GM12878 (cell line): ENCODE measurements around the gene RASGRF2.

Experiments
- BHLHE40 ChIP-seq, 2 experiments: fragments of 450-650 bp in 1 of 2; IDR thresholded peaks; 2 replicates each; pipeline ENCODE4 v1.6.1; 2011 to 2017; ENCODE audit warnings: low read depth in 2 of 2, borderline replicate concordance in 1 of 2, improper control_type of control experiment in 1 of 2, low read length in 1 of 2, mild to moderate bottlenecking in 1 of 2
- HDAC6 ChIP-seq: fragments of 200-600 bp; sonication (generic); IDR thresholded peaks from one replicate; pipeline ENCODE4 v1.8.0; 2017; ENCODE audit warnings: antibody characterized with exemption; ENCODE audit not compliant: unreplicated experiment
- KDM1A ChIP-seq: fragments of 200-600 bp; sonication (generic); IDR thresholded peaks from 2 replicates; pipeline ENCODE4 v1.6.1; 2016; ENCODE audit warnings: borderline replicate concordance

- TF ChIP-seq KDM1A: no peak
- no peak for TF ChIP-seq HDAC6
- TF ChIP-seq BHLHE40 (IDR thresholded peaks at IDR 0.05; ENCODE audit: borderline replicate concordance in 1 of 2, low read depth in 2 of 2, low read length in 1 of 2): no peak
Measured at GRCh38 chr5:80988419-80988935, 28.3 kb downstream of the RASGRF2 start.
